SHP77 treated with DMSO at 0.1 percent for 48 hours (cell line): ENCODE measurements around the gene SLC24A3.
A peak's percentile ranks its signal among the peaks of the same experiment; 100 is the strongest.

Source experiments
- DNase-seq: peaks from one replicate; lab custom pipeline; 2025; lab: John Stamatoyannopoulos, UW

SLC24A3 gene

DNA sequence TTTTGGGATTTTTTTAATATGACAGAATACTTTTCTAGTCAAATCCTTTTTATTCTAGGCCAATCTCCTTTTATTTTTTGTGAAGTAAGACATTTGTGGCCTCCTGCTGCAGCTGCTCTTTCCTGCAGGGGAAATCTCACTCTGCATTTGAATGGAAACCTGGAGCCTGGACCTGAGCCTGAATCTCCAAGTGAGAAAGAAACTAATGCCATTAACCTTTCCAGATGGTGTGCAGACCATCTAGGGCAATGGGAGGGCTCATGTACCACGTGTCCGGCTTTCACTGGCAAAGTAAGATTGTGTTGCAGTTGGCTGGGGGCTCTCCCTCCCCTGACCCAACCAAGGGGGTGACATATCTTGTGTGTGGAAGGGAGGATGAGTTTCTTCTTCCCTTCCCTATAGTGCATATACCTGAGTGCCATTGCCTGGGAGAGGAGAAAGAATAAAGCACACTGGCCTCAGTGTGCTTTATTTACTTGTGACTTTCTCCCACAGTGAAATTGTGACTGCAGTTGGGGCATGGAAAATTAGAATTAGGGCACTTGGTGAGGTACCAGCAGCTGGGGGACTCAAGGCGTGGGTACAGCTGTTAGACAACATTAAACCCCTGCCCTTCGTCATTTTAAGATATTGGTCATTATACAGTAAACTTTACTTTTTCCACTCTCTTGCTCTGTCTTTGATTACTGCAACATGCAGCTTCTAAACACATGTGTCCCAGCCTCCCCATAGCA is 385.8 kb downstream of the SLC24A3 start:
- DNase-seq, result no peak

DNA sequence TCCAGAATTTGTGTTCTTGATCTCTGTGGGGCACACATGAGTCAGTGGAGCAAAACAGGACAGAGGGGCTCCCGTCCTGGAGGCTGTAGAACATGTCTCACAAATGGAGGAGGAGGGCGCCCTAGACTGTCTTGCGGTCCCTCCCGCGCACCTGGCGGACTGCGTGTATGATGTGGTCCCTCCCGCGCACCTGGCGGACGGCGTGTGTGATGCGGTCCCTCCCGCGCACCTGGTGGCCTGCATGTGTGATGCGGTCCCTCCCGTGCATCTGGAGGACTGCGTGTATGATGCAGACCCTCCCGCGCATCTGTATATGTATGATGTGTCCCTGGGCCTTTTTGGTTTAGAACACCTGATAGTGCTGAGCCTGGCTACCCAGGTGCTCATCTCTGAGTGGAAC is 386.8 kb downstream of the SLC24A3 start:
- DNase-seq, result no peak

DNA sequence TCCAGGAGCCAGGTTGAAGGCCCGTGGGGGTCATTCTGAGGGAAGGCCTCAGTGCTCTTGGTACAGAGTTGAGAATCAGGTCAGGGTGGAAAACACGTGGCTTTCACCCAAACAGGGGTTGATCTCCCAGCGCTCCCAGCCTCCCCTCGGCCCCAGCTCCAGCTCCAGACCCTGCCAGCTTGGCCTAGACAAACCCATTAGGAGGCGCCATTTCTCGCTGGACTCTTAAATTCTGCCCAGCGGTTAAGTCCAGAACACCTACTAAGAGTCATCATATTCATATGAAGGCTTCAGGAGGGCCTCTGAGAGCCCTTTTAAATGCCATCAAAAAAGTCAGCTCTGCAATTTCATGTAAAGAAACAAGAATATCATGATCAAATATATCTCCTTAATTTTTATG is 387.6 kb downstream of the SLC24A3 start:
- DNase-seq, result no peak

DNA sequence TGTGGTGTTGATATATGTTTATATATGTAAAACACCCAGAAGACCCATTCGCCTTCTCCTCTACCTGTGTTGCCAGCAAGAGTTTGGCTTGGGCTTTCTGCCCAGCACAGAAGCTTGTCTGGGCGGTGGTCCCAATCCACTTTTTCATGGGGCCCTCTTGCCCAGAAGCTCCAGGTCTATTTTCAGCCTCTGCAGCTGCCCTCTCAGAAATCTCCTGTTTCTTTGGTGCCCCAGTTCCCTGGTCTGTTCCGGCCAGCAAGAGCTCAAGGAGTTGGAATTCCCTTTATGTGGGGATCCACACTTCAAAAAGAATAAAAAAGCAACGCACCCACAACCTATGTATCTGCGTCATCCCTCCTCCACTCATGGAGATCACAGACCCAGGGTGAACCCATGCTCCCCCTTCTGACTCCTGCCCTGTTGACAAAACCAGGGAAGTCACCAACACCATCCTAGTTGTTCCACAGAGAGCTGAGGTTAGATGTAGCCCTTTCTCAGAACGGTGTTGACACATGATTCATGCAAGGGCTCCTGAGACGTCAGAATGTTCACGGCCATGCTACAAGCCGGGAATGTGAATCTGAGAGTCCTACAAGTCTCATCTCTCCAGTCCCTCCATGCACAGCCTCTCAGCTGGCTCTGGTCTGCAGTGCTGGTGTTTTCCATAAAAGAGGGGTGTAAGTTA is 388.8 kb downstream of the SLC24A3 start:
- no peak for DNase-seq

DNA sequence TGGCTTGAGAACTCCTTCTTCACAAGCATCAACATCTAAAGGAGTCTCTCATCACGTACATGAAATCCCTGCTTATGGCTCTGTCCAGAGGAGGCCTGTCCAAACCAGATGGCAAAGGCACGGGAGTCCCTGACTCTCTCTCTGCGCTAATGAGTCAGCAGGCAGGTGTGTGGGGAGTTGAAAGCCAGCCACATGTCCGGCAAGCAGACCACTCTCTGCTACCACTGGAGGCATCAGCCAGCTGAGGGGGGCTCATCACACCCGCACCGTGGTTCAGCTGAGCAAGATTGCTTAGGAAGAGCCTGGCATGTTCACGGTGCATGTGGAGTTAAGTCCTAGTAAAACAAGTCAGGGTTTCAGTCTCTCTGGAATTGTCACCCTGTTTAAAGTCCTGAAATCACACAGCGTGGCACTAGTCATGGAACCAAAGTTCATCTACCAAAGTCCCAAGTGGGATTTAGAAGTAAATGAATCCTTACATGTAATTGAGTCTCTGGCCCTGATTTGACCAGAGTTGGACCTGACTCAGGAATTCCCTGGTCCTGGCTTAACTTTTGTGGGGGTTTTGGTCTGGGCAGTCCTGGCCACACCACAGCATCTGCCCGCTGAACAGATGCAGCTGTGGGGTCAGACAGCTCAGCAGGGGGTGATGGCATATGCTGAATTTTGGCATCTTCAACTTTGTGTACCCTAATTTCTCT is 390.4 kb downstream of the SLC24A3 start:
- DNase-seq, result no peak

DNA sequence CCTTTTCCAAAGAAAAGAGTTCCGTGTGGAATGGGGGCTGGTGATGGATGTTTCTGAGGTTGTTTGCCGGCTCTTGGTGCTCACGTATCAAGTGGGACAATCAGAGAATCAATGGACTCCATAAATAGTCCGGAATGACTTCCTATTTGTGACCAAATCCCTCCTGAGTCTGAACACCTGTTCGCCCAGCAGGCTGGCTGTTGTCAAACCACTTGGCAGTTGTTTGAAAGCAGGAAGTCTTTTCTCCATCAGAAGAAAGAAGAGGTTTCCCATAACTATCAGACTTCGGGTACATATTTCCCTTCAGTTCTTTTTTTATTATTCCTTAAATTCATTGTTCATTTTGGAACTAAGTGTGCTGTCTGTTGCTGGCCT is 390.9 kb downstream of the SLC24A3 start:
- no peak for DNase-seq

DNA sequence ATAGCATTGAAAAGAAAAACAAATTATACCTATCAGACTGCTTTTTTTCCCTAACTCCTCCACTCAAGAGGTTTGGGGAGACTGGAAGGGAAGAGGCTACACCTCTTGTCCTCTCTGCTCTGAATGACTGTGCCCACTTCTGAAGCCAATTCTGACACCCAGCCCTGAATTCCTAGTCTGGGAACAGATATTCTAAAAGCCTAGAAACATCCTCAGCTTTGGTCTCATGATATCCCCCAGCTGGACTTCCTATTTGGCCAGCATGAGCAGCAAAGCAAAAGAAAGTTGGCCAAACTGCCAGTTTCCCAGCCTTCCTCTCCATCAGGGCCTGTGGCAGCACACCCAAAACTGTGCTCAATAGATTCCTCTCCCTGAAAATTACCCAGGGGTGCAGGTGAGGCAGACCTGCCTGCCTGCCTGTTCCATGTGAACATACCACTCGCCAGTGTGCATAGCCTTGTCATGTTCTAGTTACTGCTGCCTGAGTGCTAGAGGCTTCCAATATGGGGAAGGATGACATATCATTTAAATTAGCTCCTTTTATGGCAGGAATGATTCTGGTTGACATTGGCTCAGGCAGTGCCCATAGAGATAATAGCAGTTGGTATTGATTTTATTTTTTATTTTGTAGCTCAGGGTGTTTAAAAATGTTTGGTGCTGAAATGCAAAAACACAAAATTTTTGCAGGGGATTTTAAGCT is 393.5 kb downstream of the SLC24A3 start:
- no peak for DNase-seq

DNA sequence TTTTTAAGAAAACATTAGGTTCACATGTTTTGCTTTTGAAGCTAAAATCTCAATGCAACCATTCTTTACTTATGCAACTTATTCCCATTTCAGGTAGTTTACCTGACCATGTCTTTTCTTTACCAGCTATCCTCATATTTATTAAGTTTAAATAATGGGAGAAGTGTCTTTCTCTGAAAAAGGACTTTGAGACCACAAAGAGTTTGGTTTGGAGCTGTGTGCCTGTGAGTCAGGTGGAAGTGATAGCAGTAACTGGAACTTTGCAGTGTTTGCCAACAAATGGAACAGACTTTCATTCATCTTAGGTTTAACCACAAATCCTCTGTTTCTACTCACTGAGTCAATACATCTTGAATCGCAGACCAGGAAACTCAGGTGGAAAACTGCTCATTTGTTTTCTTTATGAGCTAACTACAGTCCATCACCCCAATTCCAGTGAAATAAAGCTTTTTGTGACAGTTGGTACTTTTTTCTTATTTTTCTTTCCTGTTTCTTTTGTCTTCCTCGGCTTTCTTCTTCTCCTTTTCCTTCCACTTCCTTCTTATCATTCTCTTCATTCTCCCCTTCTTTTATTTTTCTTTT is 397.3 kb downstream of the SLC24A3 start:
- no peak for DNase-seq

DNA sequence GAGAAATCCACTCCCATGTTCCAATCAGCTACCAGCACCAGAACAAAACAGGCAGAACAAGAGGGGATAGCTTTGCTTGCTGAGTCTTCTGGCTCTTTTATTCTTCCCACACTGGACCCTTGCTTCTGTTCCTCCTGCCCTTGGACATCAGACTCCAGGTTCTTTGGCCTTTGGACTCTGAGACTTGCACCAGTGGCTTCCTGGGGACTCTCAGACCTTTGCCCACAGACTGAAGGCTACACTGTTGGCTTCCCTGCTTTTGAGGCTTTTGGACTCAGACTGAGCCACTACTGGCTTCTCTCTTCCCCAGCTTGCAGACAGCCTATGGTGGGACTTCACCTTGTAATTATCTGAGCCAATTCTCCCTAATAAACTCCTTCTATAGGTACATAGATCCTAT is 403.2 kb downstream of the SLC24A3 start:
- no peak for DNase-seq

DNA sequence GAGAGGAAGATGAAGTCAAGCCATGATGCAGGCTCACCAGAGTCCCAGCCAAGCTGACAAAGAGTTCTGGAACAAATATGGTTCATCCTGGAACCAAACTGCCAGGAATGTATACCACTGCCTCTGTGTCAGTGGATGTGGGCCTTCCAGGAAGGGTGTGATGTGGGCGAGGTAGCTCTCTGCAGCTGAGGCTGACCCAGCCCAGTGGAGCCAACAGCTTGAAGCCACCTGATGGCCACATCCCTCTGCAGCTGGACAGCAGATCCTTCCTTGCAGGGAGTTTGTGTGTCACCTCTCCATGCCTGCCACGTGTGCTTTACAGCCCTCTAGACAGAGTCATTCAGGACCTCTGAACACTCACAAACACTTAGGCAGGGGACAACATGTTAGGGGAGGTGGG is 403.6 kb downstream of the SLC24A3 start:
- DNase-seq, result no peak

DNA sequence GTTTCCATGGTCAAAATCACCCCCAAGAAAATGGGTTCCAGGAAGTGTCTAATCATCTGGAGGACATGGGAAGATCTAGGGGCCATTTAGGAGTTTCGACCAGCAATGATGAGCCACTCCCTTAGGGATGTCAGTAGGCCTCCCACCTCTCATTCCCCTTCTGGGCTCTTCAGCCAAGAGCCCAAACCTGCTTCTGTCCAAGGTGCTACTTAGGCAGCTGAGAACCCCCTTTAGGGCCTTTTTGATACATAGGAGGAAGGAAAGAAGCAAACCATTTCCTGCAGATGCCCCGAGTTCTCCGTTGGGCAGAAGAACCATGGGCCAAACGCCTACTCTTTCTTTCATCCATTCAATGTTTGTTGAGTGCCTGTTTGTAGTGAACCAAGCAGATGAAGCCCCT is 404.2 kb downstream of the SLC24A3 start:
- DNase-seq, result no peak

DNA sequence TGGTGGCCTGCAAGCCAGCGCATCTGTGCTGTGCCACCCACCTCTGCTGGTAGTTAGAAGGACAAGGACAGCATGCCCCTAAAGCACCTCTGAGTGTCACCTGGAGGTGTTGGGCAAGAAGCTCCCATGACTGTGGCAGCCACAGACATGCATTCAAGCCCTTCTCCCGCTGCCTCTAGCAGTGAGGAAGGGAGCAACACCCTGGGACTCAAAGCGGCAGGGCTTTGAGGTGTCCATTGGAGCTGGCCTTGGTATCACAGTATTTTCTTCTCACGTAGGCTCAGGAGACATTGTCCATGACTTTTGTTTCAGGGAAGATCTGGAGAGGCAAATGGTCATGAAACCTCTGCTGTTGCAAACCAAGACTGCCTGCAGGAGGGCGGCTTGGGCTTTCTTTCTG is 404.8 kb downstream of the SLC24A3 start:
- no peak for DNase-seq

DNA sequence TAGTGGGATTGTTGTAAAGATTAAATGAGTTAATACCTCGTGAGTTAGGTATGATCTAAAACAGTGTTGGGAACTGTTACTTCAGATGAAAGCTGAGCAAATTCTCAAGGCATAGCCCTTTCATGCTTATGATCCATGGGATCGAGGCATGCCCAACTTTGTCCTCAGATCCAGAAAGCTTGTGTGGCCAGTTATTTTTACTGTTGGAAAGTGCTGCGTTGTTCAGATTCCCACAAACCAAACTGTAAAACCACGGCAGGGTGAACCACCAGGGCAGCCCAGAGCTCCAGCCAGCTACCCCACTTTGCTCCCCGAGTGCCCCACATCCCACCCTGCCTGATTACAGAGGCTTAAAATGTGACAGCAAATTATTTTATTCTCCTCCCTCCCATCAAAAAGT is 406.3 kb downstream of the SLC24A3 start:
- DNase-seq, result no peak

DNA sequence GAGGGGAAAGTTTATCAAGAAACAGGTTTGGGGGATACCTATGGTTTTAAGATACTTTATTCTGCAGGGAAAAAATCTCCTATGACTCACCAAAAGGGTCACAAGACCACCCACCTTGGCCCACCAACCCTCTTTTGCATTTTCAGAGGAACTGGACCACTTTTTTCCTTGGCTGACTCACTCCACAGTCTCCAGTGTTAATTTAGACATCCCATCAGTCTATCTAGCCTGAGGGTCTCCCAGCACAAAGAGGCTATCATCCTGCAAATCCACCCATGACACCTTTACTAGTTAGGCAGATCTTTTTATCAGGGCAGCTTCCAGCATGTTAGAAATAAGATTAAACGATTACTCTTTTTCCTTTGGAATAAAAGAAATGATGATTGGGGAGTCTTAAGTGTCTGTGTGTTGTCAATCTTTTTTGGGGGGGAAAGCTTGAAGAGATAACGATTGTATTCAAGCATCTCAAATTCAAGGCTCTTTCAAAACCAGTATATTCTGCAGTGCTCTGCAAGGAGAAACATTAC is 407.5 kb downstream of the SLC24A3 start:
- DNase-seq, result no peak

DNA sequence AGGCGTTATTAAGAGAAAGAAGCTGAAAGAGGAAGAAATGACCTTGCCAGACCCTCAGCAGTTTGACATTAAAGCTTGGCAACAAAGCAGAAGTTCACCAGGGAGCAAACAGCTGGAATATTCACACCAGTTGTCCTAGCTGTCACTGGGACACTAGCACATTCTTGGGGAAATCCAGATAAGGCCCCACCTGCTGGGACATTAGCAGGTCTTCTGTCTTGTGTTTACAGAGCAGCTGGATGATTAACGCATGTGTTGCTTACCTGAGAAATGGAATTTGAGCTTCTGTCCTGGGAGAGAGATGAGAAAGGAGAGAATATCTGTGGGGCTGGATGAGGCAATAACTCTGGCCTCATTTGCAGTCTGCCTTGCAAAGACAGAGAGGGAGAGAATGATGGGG is 408.0 kb downstream of the SLC24A3 start:
- no peak for DNase-seq

DNA sequence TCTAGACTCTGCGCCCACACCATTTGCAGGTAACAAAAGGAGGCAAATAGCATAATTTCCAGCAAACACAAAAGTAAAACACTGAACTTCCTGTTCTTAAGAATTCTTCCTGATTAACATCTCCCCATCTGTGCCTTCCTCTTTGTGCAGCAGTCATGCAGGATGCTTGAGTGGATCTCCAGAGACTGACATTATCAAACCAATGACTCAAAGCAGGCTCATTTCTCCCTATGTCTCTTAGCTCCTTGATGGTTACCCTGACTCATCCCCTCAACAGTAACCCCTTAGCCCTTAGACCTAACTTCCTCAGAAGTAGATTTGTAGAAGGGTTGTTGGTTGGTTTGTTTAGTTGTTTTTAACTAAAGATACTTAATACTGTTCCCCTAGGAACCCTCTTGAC is 408.6 kb downstream of the SLC24A3 start:
- DNase-seq, result no peak

DNA sequence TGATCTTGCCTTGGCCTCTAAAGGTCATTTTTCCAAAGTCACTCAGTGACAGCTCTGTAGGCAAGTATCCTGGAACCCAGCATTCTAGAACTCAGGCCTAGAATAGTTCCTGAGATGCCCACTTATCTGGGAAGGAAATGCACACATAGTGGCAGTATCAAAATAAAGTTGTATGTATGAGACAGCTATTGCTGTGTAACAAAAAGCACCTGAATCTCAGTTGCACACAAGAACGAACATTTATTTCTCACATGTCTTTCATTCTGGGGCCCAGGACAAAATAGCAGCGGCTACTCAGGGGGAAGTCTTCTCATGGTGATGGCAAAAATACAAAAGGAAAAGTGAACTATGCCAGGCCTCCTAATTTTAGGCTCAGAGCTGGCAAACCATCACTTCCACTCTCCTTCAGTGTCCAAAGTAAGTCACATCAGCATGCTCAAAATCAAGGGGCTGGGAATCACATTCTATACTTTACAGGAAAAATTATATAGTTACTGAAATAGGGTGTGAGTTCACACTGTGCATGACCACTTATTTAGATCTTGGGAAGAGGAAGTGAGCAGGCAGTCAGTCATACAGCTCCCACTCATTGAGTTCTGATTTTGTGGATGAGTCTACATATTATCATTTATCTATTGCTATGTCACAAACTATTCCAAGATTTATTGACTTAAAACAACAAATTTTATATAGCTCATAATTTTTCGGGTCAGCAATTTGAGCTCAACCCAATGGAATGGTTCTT is 412.0 kb downstream of the SLC24A3 start:
- DNase-seq, result no peak

DNA sequence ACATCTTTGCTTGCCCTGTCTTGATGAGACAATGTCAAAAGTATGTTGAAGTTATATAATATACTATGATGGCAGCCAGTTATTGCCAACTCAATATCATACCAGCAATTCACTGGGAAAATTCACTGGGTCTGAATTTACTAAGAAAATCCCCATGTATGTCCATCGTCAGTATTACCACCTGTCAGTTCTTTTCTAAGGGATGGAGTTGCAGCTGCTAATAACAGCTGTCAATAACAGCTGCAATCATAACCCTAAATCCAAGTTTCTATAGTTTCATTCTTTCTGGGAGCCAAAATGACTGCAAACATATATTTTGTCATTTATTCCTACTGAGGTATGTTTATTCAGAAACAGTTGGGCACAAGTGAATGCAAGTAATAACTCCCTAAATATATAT is 413.0 kb downstream of the SLC24A3 start:
- DNase-seq, result no peak

DNA sequence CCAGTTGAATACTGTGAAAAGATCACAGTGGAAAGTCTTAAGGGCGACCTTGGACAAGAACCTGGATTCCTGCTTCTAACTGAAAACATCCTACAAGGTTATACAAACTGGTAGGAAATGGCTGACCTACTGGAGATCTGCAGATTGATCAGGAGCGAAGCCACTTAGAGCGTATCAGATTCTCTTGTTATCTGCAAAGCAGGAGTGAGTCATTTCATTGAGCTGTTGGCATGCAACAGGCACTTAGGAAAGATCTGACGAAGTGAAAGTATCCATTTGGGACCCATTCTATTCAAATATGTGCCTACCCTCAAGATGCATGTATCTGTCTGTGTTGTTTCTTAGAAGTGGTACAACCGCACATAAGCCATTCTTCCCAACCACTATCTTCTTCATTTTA is 414.5 kb downstream of the SLC24A3 start:
- DNase-seq, result no peak

DNA sequence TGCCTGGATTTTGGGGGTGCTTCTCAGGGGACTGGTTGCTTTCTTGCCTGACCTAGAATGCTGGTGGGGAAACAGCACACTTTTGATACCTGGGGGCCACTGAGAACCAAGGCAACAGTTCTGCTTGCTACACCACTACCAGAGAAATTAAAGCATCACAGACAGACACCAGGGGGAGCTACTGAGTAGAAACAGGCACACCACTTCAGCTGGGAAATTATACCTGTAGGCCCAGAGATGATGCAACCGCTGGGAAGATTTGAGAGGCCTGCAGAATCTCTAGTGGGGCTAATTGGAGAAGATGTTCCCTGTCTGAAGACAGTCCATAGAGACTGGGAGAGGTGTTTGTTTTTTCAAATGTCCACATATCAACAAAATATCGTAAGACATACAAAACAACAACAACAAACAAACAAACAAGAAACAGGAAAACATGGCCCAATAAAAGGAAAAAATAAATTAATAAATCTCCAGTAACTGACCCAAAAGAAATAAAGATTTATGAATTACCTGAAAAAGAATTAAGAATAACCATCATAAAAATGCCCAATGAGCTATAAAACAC is 416.2 kb downstream of the SLC24A3 start:
- DNase-seq, result peak; percentile 54

DNA sequence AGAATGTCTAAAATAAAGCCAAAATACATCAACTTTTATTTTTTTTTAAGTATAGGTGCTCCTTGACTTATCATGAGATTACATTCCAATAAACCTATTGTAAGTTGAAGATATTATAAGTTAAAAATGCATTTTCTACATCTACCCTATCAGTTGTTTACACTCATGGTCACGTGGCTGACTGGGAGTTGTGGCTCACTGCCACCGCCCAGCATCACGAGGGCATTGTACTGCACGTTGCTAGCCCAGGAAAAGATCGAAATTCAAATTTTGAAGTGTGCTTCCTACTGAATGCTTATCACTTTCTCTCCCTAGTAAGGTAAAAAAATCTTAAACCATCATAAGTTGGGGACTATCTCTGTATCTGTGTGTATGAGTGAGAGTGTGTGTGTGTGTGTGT is 419.0 kb downstream of the SLC24A3 start:
- DNase-seq, result no peak
